SHP77 treated with DMSO at 0.1 percent for 48 hours (cell line): Measurements from ENCODE around the gene FBXO5.
"Not testable (repeated sequence)": the region's sequence is repeated elsewhere in the genome, so short reads cannot be mapped to it uniquely, and the experiment has no call there.

Source experiments
- DNase-seq: peaks from one replicate; lab custom pipeline; 2025; lab: John Stamatoyannopoulos, UW

FBXO5 gene

DNA sequence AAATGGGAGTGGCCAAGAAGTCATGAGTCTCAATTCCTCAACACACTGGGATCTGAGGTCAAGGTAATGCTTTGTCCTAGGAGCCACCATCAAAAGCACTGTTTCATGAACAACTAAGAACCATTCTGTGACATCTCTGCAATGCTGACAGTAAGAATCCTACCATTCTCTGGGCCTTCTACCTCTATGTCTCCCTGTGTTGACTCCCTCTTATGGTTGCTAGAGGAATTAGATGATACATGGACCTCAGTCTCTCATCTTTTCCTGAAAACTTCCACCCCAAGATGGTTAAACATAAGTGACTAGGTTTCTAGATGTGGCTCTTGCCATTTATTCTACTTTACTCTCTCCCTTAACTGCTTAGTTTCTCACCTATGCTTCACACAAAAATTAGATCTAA, 10.6 kb upstream of the FBXO5 start:
- DNase-seq: no peak

GRCh38 chr6:152986978-152987377, 4.1 kb upstream of the FBXO5 start:
- no peak for DNase-seq

GRCh38 chr6:152985300-152985699, 2.5 kb upstream of the FBXO5 start:
- DNase-seq: not testable (repeated sequence)

- no peak for DNase-seq
Measured at GRCh38 chr6:152984513-152984872, 1.7 kb upstream of the FBXO5 start.

DNA sequence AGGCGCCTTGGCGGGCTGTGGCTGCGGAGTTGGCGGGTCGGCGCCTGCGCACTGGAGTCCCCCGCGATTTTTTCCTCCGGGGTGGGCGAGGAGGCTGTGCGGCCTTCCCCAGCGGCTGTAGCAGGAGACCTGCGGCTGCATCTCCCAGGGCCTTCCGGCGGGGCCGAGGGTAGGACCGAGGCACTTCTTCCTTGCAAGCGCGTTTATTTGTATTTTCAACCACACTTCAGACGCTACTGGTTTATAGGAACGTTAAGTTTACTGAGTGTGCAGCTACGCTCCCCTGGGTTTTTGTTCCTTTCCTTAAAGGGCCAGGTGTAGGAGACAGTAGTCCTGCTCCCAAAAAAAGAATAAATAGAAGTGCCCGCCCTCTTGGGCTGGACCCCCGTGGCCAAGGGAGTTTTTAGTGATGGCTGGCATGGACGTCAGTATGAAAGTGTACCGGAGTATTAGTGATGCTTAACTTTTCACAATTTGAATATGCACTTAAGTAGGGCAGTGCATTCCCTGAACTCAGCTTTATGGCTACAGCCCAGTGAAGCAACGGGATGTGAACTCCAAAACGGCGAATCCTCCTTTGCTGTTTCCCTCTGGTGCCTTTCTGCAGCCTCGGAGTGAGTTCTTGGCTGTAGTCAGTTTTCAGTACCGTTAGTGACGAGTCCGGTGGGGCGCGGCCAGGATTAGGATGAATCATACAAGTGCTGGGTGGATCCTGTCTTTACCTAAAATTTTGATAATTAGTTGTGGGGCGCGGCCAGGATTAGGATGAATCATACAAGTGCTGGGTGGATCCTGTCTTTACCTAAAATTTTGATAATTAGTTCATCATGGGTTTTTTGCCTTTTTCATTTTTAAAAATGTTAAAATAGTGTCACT, 1.0 kb upstream of the FBXO5 start:
- DNase-seq: peak; percentile 44

DNA sequence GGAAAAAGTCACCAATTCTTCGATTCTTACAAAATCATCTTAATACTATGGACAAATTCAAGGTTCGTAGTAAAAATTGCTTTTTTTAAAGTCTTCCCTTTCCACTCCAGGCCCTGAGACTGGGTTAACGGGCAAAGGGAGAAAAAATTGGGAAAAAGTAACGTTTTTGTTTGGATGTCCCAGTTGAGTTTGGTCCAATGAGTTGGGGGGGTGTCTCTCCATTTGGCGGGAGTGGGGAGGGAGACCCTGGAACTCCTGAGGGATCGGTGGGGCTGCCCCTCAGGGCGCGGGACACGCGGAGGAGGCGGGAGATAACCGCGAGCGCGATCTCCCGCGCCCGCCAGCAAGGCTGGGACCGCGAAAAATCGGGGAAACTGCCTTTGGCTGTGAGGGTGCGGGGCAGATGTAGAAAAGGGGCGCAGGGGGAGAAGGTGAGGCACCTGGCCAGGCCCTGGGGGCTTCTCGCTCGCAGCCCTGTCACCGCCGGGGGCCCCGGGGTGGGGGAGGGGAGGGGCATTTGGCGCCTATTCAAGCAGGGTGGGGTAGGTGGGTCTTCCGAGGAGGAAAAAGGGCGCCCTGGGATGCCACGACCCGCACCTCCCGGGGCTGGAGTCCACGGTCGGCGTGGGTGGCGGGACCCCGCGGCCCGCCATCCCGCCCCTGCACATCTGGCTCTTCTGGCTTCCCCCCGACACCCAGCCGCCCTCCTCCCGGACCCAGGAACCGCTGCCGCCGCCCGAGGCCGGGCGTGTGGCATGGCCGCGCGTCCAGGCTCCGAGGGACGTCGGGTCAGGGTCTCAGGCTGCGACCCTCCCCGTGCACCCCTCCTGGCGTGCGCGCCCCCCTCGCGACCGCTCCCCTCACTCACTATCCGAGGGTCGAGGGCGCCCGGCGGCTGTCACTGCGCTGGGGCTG, 595 bp downstream of the FBXO5 start:
- no peak for DNase-seq

DNA sequence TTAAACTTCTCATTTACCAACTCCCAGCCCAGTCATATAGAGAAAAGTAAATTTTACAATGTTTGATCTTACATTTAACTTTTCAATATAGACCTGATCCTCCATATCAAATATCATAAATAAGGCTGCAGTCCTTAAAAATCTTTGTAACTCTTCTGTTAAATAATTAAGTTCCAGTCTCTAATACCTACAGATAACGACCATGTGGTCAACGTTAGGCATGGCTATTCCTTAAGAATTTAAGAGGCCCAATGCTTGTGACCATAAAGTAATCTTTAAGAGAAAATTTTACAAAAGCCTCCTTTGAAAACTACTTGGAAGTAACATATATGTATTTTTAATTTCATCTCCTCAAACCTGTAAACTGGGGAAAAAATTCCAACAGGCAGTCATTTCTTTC, 1.6 kb downstream of the FBXO5 start:
- no peak for DNase-seq

GRCh38 chr6:152980656-152981055, 2.2 kb downstream of the FBXO5 start:
- DNase-seq: no peak

DNA sequence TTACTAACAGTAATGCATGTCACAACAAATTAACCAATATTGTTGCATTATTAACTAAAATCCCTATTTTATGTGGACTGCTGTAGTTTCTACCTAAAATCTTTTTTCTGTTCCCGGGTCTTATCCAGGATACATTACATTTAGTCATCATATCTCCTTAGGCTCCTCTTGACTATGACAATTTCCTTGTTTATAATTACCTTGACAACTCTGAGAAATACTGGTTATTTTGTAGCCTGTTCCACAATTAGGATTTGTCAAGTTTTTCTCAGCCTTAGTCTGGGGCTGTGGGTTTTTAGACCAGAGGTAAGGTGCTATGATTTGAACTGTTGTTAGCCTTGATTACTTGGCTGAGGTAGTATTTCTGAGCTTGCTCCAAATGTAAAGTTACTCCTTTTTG, 3.7 kb downstream of the FBXO5 start:
- DNase-seq: no peak

DNA sequence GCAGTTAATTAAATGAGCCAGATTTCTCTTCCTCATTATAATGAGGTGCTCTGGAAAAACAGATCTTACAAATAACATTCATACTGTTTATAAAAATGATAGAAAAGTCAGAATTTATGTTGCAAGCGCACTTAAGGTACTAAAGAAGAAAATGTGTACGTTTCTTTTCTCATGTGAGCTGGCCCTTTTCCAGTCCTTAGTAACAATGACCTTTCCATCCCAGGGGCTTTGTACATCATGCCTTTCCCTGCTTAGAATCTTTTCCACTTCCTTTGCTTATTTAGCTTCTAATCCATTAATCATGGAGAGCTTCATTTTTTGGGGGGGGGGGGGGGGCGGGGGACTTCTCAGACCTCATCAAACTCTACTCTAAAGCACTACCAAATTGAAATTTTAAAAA, 4.8 kb downstream of the FBXO5 start:
- no peak for DNase-seq

- no peak for DNase-seq
Measured at GRCh38 chr6:152977556-152977955, 5.3 kb downstream of the FBXO5 start.

GRCh38 chr6:152976749-152977148, 6.1 kb downstream of the FBXO5 start:
- DNase-seq: no peak

DNA sequence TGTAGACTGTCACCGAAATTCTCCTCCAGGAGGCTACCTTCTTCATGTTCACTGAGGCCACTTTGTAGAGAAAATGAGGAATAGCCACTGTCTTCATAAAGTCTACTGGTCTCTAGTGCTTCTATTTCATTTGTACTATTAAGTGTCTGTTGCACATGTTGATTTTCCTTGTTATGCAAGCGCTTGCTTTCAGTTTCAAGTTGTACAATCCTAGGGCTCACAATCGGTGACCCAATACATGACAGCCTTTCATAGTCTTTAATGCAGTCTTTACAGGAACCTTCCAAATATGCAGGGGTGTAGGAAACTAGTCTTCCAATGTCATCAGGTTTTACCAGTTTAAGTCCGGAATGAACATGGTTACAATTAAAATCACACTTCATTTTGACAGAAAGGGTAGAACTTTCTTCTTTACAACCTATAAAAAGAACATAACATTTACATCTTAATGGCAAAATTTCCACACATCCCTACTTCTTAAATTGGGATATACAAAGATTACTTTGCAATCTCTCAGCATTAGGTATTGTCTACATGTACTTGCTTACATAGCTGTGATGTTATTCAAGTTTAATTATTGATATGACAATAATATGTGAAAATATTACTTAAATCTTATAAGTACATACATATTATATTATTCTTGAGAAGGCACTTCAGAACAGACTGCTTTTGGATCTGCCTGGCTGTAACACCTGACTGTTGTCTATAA, 7.5 kb downstream of the FBXO5 start:
- DNase-seq: no peak

DNA sequence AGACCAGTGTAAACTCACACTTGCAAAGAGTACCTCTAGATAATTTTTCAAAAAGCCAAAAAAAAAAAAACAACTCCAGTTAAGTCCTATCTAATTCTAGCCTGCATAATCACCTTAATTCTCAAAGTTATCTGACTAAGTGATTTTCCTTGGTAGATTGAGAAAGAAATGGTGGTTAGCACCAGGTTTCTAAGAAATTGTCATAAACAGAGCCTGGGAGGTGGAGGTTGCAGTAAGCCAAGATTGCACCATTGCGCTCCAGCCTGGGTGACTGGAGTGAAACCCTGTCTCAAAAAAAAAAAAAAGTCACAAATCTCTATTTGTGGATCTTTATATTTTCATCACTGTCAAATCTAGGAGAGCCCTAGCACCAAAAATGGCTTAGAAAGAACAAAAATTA, 8.9 kb downstream of the FBXO5 start:
- no peak for DNase-seq

- no peak for DNase-seq
Measured at GRCh38 chr6:152969688-152970418, 13.0 kb downstream of the FBXO5 start.

DNA sequence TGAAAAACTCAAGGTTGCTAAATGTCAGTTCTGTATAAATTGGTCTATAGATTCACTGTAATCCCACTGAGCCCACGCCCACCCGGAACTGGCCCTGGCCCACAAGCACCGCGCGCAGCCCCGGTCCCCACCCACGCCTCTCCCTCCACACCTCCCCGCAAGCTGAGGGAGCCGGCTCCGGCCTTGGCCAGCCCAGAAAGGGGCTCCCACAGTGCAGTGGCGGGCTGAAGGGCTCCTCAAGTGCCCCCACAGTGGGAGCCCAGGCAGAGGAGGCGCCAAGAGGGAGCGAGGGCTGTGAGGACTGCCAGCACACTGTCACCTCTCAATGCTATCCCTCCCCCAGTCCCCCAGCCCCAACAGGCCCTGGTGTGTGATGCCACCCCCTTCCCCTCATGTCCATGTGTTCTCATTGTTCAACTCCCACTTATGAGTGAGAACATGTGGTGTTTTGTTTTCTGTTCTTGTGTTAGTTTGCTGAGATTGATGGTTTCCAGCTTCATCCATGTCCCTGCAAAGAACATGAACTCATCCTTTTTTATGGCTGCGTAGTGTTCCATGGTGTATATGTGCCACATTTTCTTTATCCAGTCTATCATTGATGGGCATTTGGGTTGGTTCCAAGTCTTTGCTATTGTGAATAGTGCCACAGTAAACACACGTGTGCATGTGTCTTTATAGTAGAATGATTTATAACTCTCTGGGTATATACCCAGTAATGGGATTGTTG, 16.5 kb downstream of the FBXO5 start:
- DNase-seq: not testable (repeated sequence)

DNA sequence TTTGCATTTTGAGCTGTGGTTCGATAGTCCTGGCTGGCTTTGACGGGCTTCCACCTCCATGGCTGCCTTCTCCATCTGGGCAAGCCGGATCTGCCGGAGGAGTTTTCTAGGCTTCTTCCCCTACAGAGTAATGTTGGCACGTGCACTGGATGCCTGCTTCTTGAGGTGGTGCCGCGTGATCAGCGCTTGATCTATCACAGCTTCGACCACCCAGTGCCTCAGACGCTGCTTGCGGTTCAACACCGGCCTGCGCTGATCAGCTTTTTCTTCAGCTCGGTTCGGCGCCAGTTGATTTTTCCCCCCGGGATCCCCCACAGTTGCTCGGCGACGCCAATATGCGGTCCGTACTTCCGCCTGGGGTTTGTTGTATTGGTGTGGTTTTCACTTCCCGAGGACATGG, 23.5 kb downstream of the FBXO5 start:
- DNase-seq: no peak

DNA sequence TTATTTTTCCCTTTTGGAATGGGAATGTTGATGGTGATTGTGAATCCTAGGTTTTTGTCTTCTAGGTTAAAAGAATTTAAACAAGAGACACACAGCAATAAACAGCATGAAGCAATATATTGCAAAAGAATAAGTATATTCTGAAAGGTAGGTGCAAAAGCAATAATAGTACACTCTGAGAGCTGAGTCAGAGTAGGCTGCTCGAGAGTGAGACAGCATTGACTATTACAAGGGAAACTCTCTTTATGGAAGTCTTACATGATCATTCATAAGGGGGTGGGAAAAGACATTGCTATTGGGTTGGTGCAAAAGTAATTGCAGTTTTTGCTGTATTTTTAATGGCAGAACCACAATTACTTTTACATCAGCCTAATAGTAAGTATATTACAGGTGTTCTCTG, 25.0 kb downstream of the FBXO5 start:
- no peak for DNase-seq

DNA sequence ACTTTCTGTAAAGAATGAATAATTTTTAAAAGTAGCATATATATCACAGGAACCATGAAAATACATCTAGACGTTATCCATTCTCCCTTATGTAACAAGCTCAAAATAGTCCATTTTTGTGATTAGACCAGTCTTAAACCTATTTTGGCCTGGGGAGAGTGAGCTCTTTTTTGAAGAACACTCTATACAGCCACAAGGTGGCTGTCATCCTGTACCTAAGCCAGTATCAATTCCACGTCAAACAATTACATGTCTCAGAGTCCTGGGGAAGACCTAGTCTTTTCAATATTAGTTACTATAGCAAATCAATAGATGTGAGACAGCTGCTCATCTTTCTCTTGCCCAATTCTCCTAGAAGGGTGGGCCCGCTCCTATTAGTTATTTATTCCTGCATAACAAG, 28.4 kb downstream of the FBXO5 start:
- DNase-seq: no peak

- no peak for DNase-seq
Measured at GRCh38 chr6:152952866-152953509, 29.9 kb downstream of the FBXO5 start.

- no peak for DNase-seq
Measured at GRCh38 chr6:152952045-152952444, 30.8 kb downstream of the FBXO5 start.
